ENCODE measurements around the gene INSR. TPM values are rescaled to one million over a fixed set of nuclear protein-coding genes. Genes with fewer than 3 reads are reported as not detected.

Gene INSR
- total RNA-seq, 1 donor, result 52.8 TPM

DNA sequence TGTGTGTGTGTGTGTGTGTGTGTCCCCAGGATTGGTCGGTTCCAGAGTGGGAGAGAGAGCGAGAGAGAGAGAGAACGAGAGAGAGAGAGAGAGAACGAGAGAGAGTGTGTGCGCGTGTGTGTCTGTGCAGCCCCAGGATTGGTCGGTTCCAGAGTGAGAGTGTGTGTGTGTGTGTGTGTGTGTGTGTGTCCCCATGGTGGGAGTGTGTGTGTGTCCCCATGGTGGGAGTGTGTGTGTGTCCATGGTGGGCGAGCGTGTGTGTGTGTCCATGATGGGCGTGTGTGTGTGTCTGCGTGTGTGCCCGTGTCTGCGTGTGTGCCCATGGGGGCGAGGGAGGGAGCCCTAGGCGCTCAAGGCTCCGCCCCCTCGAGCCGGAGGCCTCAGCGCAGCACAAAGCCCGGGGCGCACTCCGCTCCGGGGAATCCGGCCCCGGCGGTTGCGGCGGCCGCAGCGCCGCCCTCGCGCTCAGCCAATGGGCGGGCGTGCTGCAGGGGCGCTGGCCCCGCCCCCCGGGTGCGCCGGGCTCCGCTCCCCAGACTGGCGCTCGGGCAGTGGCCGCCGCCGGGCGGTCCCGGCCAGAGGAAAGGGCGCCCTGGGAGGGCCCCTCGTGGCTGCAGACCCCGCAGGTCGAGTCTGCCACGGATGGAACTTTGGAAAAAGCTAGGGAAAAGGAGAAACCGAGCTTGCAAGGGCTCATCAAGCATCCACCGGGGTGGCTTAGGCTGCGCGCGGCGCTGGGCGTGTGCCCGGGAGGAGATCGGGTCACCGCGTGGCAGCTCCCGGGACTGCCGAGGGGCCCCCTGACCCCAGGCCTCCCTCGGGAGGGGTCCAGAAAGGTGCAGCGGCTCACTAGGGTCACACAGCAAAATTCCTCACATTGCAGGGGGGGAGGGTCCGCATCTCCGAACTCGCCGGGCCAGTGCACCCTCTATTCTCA lies 96.2 kb downstream of the INSR start:
- DNase-seq (ENCODE audit: low read depth in 2 of 3, low spot score in 2 of 3), result peak; percentile 85 to 97 (median 96)

DNA sequence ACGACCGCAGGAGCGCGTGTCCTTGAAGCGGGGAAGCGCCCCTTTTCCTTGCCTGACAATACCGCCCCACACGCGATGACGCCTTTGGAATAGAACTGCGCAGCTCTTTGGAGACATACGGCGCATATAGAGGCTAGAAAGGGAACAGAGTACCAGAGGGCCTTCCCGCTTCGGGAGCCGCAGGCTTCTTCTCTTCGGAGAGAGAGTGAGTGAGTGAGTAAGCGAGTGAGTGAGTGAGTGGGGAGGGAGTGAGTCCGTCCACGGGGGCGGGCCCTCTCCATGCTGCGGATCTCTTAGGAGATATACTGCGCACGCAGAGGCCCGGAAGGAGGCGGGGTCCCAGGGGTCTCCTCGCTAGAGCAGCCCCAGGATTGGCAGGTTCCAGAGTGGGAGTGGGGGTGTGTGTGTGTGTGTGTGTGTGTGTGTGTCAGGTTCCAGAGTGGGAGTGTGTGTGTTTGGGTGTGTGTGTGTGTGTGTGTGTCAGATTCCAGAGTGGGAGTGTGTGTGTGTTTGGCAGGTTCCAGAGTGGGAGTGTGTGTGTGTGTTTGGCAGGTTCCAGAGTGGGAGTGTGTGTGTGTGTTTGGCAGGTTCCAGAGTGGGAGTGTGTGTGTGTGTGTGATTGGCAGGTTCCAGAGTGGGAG lies 97.0 kb downstream of the INSR start:
- peak; percentile 57 to 98 (median 97) for DNase-seq (ENCODE audit: low read depth in 2 of 3, low spot score in 2 of 3)

DNA sequence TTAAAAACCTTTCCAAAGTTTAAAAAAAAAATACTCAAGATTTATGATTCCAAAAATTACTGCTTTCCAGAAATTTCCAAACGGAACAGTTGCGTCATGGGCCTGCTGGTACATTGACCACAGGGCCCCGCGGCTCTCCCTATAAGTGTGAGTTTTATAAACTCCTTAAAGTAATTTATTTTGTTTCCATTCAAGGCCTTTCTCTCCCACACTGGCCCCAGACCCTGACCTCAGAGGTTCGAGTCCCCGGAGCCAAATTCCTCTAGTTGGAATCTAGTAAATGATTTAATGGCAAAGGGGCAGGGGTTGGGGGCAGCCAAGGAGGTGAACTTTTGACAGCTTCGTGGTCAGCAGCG lies 97.5 kb downstream of the INSR start:
- no peak for DNase-seq (ENCODE audit: low read depth in 2 of 3, low spot score in 2 of 3)

DNA sequence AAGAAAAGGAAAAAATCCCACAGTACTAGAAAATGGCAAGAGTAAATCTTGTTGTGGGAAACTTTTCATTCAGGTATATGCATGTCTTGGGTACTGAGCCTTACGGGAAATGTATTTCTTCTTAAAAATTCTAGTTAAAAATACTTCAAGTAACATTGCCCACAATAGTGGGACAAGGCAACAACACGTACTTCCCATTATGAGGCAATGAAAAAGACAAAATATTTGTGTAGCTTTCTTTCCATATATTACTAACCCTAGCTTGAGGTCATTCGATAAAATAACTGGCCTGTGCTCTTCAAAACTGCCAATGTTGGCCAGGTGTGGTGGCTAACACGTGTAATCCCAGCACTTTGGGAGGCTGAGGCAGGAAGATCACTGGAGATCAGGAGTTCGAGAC lies 99.2 kb downstream of the INSR start:
- DNase-seq (ENCODE audit: low read depth in 2 of 3, low spot score in 2 of 3), result no peak

DNA sequence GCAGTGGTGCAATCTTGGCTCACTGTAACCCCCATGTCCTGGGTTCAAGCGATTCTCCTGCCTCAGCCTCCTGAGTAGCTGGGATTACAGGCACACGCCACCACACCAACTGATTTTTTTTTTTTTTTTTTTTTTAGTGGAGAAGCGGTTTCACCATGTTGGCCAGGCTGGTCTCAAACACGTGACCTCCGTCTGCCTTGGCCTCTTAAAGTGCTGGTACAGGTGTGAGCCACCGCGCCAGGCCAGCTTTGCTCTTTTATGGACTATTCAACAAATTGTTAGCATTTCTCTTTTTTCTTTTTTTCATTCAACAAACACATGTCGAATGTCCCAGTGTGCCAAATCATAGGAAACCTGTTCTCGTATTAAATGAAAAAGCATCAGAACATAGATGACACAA lies 99.6 kb downstream of the INSR start:
- DNase-seq (ENCODE audit: low read depth in 2 of 3, low spot score in 2 of 3), result no peak

DNA sequence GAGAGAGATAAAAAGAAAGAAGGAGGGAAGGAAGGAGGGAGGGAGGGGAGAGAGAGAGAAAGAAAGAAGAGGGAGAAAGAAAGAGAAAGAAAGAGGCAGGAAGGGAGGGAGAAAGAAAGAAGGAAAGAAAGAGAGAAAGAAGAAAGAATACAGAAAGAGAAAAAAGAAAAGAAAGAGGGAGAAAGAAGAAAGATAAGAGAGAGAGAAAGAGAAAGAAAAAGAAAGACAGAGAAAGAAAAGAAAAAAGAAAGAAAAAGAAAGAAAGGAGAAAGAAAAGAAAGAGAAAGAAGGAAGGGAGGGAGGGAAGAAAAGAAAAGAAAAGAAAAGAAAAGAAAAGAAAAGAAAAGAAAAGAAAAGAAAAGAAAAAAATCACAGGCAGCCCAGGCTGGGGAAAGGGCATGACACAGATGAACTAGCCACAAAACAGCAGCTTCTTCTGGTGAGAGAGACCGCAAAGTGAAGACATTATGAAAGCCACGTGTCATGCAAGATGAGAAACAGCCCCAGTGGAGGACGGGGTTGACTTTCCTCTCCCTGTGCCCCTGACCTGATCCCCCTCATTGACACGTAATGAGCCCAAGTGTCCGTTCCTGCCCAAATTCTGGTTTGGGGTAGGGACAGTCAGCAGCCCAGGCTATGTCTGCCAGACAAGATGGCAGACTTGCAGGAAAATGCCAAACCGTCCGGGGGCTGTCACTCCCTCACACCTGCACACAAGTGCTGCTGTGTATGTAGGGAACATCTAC lies 102.1 kb downstream of the INSR start:
- peak in 1 of 3 donors; percentile 32 for DNase-seq (ENCODE audit: low read depth in 2 of 3, low spot score in 2 of 3)

DNA sequence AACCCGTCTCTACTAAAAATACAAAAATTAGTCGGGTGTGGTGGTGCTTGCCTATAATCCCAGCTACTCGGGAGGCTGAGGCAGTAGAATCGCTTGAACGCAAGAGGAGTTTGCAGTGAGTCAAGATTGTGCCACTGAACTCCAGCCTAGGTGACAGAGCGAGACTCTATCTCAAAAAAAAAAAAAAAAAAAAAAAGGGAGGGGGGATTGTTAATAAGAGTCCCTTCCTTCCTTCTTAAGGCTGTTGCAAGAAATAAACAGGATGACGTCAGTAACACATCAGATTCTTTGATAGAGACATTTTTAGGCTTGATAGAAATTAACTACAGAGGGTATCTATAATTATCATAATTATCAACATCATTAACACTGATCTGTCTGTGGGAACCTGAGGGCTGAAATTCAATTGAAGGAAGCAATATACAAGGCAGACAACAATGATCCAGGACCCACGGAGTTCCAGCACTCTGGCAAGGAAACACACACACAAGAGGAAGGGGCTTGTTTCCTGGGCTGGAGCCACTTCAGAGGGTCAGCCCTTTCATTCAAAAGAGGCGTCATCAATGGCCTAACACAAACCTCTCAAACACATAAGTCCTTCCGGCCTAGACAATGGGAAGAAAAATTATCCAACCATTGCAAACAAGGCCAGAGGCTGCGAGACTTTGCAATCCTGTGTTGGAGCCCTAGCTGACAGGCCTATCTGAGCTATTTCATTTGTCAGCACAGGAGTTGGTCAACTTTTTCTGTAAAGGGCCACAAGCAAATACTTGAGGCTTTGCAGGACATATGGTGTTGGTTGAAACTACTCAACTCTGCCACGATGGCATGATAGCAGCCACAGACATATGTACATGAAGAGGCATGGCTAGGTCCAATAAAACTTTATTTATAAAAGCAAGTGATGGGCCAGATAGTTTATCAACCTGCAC lies 105.2 kb downstream of the INSR start:
- DNase-seq (ENCODE audit: low read depth in 2 of 3, low spot score in 2 of 3), result no peak

DNA sequence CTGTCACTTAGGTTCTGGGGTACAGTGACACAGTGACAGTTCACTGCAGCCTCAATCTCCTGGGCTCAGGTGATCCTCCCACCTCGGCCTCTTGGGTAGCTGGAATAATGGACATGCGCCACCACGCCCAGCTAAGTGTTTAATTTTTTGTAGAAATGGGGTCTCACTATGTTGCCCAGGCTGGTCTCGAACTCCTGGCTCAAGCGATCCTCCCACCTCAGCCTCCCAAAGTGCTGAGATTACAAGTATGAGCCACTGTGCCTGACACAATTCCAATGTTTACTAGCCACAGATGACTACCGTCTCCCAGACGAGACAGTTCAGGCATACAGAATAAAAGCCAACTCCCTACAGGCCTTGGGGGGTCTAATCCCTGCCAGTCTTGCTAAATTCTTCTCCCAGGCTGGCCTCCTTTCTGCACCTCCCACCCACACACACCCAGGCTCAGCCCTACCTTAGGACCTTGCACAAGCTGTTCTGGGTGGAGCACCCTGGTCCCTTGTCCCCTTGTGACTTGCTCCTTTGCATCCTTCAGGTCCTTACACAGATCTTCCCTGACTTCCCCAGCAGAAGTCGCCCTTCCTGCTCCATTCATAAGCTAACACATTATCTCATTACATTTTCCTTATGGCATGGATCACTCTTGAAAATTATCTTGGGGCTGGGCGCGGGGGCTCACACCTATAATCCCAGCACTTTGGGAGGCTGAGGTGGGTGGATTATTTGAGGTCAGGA lies 106.4 kb downstream of the INSR start:
- no peak for DNase-seq (ENCODE audit: low read depth in 2 of 3, low spot score in 2 of 3)

DNA sequence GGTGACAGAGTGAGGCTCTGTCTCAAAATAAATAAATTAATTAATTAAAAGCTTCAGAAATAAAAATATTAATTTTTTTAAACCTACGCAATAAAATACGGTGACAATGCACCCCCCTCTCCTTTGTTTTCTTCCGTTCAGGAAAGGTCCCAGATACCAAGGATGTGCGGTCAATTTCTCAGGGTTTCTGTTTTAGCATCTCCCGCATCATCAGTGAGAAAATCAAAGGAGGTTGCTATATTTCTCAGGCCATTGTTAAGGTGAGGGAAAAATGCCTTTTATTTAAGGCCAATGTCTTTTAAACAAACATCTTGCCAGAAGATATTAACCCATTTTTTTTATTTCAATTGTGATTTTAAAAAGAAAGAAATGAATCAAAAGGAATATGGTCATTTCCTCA lies 111.7 kb downstream of the INSR start:
- DNase-seq (ENCODE audit: low read depth in 2 of 3, low spot score in 2 of 3), result no peak

DNA sequence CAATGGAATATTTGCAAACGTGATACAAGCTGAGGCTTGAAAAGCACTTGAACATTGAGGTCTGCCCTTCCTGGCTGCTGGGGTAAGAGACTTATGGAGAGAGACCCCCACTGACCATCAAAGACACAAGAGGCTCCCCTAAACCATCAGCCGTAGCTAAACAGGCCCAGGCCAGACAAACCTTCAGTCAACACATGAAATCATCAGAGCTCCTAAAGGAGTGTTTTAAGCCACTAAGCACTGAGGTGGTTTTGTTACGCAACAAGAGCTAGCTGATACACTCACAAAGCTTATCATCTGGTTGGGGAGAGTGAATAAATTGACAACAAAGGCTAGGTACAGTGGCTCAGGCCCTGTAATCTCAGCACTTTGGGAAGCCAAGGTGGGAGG lies 114.3 kb downstream of the INSR start:
- DNase-seq (ENCODE audit: low read depth in 2 of 3, low spot score in 2 of 3), result no peak

DNA sequence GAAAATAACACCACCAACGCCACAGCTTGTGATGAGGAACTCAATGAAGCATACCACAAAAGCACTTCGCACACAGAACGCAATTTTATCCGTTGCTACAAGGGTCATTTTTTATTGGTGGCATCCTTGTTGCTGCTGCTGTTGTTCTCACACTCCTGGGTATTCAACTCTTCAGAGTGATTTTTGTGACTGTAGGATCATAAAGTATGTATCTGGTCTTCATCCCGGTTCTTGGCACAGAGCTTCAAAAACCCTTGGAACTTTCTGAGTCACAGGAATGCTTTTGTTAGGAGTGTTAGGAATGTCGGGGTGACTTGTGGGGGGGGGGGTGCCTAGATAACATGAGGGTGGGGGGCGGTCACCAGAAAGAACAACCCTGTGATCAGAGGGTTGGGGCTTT lies 116.3 kb downstream of the INSR start:
- DNase-seq (ENCODE audit: low read depth in 2 of 3, low spot score in 2 of 3), result no peak

DNA sequence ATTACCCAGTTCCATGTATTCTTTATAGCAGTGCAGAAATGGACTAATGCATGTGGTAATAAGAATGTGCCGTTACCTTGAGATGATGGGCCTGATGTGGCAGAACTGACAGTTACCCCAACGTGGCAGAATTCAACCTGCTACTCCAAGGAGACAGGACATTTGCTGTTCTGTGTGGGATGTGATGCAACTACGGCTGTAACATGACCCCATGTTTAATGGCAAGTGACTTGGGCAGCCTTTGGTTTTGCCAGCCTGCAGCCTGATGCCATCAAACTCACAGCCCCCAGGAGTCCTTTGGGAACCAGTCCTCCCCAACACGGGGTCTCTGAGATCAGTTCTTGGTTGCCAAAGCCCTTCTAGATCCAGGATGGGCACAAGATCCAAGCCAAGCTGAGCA lies 117.4 kb downstream of the INSR start:
- no peak for DNase-seq (ENCODE audit: low read depth in 2 of 3, low spot score in 2 of 3)

DNA sequence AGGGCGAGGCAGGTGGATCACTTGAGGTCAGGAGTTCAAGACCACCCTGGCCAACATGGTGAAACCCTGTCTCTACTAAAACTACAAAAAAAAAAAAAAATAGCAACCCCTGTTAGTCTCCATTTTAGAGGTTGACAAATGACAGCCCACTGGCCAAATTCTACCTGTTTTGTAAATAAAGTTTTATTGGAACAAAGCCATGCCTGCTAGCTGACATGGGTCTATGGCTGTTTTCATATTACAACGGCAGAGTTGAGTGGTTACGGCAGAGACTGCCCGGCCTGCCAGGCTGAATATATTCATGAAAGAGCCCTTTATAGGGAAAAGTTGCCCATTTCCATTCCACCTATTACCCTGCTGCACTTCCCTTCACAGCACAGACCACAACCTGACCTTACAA lies 121.4 kb downstream of the INSR start:
- DNase-seq (ENCODE audit: low read depth in 2 of 3, low spot score in 2 of 3), result no peak

DNA sequence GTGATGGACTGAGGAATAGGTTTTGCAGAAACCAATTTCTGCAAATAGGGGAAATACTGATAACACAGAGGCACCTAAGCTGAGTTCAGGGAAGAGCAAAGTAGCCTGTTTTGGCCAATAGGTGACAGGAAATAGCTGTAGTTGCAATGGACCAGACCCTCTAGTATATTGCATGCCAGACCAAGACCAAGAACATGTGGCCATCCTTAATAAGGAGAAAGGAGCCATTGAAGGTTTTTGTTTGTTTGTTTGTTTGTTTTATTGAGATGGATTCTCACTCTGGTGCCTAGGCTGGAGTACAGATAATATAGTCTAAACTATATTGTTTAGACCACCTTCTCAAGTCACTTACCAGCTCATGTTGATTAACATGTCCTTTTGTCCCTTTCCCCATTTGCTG lies 123.2 kb downstream of the INSR start:
- DNase-seq (ENCODE audit: low read depth in 2 of 3, low spot score in 2 of 3), result no peak

DNA sequence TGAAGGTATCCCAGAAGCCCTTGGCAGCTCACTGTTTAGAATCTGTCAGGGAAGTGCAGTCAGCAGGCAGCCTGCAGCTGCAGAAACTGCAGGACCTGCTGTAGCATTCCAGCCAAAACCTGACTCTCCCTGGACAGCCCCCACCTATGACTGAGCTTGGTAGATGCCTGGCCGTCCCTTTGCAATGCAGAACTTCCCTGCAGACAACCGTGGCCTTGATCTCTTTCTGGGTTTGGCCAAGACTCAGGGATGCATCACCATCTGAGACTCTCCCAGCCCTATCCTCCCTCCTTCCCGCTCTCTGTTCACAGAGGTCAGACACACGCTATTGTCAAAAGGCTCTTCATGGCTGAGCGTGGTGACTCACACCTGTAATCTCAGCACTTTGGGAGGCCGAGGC lies 125.3 kb downstream of the INSR start:
- no peak for DNase-seq (ENCODE audit: low read depth in 2 of 3, low spot score in 2 of 3)

DNA sequence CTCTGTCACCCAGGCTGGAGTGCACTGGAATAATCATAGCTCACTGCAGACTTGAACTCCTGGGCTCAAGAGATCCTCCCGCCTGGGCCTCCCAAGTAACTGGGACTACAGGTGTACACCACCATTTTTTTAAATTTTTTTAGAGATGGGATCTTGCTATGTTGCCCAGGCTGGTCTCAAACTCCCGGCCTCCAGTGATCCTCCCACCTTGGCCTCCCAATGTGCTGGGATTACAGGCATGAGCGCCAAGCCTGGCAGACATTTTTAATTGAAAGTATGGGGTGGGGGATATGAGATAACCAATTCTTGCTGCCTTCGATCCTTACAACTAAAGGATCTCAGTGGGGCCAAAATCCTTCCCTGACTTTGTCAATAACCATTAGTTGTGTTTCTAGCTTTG lies 132.9 kb downstream of the INSR start:
- no peak for DNase-seq (ENCODE audit: low read depth in 2 of 3, low spot score in 2 of 3)

DNA sequence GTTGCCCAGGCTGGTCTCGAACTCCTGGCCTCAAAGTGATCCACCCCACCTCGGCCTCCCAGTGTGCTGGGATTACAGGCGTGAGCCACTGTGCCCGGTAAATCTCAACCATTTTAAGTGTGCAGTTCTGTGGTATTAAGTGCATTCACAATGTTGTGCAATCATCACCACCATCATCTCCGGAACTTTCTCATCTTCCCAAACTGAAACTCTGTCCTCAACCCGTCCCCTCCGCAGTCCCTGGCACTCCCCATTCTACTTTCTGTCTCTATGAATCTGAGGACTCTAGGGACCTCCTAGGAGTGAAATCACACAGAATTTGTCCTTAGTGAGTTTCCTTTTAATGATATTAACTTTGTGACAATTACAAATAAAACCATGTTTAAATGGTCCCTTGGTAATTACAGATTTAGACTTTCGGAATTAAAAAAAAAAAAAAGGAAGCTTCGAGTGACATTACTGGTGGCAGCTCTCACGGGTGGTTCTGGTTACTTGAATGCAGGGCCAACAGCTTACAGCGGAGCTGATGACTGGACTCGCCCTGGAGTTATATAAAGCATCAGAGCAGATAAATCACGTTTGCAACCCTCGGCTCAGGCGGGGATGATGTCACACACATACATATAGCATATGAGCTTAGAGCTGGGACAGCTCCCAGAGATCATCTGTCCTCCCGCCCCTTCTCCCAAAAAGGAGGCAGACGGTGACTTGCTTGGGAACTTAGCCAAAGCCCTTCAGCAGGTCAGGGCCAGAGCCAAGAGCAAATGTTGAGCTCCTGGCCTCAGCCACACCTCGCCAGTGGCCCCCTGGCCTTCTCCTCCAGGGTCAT lies 134.9 kb downstream of the INSR start:
- DNase-seq (ENCODE audit: low read depth in 2 of 3, low spot score in 2 of 3), result no peak

DNA sequence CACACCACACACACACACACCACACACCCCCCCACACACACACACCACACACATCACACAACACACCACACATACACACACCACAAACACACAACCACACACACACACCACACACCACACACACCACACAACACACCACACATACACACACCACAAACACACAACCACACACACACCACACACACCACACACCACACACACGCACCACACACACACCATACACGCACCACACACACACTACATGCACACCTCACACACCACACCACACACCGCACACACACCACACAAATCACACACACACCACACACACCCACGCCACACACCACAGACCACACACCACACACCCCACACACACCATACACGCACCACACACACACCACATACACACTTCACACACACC lies 141.2 kb downstream of the INSR start:
- DNase-seq (ENCODE audit: low read depth in 2 of 3, low spot score in 2 of 3), result peak in 1 of 3 donors; percentile 25

DNA sequence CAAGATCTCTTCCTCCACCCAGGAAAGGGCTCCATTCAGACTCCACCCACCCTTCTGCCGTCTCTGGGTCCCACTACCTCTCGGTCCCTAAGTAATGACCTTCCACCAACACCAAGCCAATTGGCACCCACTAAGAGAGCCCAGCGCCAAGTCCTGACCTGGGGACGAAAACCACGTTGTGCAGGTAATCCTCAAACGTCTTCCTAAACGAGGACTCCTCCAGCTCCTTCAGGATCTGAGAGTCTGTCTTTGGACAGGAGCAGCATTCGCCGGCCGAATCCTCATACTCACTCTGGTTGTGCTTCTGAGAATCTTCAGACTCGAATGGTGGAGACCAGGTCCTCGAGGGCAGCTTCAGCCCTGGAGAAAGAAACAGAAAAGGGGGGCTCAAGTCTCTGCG lies 141.6 kb downstream of the INSR start:
- no peak for DNase-seq (ENCODE audit: low read depth in 2 of 3, low spot score in 2 of 3)

All from hematopoietic multipotent progenitor cell (in vitro differentiated cells).